Cerebellar cortex (tissue), 1 donor: ENCODE results near the gene CCDC178.

ENCODE experiments used
- DNase-seq: peaks from one replicate; pipeline ENCODE4 v3.0.0-alpha.2; 2015; ENCODE audit warnings: low spot score

CCDC178 gene

DNA sequence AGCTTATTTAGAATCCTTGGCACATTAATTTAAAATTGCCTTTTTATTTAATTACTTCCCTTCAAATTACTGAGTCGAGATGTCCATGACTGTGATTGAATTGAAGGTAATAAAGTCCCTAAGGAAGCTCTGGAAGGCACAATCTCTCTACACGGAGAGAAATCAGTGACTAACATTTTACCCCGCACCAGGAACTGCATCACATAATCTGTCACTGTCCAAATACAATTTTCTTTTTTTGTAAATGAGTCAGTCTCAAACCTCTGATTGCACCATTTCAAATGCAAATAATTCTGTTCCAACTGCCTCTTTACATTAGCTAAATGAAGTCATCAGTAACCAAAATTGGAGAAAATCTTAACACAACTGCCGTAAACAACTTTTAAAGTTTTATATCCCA lies 311.9 kb downstream of the CCDC178 start:
- DNase-seq = no peak

DNA sequence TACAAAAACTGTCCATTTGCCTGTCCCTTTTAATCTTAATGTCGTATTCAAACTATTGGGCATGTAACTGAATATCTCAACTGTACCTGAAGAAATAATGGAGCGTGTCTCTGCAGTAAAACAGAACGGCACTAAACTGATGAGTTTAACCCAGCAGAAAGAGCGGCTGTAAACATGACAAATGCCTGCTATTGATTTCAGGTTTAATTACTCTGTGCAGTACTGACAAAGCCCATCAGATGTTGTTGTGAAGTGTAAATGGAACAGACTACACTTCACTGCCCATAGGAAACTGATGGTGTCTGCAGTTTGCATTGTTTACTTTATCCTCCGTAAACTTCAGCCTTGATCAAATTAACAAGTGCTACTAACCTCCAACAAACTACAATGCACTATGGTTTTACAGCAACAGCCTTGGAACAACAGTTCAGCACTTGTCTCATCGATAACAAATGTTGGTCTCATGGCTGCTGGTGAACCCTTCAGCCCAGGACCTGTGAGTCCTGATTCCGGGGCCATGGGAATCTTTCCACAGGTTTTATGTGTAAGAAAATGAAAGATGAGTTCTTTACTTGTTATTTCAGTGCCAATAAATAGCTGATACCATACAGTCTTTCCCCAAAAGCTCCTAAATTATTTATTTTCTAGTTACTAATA lies 316.5 kb downstream of the CCDC178 start:
- DNase-seq = no peak

DNA sequence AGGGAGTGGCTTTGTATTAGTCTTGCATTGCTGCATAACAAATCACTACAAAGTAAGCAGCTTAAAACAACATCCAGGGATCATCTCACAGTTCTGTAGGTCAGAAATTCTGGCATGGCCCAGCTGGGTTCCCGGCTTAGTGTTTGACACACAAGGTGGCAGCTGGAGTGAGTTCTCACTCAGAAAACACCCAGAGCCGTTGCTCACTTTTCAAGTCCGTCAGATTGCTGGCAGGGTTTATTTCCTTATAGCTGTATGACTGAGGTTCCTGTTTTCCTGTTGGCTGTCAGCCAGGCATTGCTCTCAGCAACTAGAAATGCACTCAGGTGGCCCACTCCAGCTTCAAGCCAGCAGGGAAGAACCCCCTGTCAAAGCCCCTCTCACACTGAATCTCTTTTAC lies 324.1 kb downstream of the CCDC178 start:
- DNase-seq = no peak

DNA sequence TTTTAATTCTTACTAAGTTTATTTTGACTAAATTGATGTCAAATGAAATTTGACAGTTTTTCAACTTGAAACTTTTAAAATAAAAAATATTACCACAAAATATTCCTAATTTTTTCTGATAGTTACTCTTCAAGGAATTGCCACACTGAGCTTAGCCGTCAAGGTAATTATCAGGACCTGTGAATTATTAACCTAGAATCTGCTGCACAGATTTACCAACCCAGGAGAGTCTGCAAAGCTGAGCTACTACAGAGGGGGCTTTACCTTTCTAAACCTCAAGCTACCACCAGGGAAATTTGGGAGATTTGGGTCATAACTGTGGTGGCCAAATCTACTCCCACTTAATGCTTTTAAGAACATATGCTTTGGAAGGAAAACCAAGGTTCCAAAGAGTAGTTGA lies 324.6 kb downstream of the CCDC178 start:
- no peak for DNase-seq

DNA sequence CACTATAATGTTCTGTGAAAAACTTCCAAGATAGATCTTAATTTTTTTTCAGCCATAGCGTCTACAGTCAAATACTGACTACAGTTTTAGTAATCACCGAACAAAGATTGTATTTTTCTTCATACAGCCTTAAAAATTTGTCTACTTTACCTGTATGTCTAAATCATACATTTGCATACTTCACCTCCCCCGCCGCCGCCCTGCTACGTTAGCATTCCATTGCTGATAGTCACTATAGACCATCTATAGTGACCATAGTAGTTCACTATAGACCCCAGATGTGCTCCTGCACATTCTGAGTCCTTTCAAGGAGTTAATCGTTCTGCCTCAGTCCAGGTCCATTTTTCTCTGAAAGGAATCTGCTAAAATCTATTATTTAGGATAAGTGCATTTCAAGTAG lies 325.0 kb downstream of the CCDC178 start:
- DNase-seq = no peak

DNA sequence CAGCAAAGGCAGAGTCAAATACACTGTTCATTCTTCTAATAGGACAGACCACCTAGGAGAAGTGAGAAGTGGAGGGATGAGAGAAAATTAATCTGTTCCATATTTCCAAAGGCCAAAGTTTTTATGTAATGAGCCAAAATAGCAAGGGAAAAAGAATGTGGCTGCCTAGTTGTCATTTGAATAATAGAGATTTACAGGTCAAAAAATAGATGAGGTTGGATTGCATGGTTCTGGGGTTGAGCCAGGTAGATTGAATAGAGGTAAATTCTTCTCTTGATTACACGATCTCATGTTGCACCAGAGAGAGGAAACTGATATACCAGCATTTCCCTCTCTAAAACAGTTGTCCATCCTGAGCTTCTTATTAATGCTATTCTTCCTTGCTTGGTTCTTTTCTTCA lies 325.8 kb downstream of the CCDC178 start:
- no peak for DNase-seq

DNA sequence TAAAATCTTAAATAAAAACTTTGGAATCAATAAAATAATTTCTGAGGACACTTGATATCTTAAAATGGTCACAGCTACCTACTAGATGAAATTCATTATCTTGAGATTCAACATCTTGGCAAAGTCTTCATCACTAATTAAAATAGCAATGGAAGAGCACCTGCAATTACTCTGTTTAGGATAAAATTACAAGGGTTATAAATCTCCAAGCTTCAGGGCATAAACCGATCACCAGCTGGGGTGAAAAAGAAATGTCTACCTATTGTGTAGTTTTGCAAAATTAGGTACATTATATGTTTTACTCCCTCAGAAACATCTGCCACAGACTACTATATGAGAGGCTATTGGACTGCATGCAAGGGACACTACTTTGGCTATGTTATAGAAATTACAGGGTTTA lies 327.1 kb downstream of the CCDC178 start:
- no peak for DNase-seq

DNA sequence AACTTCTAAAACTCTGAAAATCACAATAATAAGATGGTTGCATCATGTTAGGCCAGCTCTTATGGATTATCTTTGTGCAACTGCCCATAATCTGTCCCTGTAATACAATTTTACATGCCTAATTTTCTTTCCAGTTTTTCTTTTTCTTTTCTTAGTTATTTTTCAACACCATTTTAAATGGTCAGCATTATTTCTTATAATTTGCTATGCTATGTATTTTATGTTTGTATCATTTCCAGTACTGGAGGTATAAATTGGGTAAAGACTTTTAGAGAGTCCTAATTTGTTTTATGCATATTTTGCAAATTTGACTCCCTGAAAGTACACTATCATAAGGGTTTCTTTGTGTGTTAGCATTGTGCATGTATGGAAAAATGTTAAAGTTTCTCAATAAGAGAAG lies 333.0 kb downstream of the CCDC178 start:
- DNase-seq = no peak

DNA sequence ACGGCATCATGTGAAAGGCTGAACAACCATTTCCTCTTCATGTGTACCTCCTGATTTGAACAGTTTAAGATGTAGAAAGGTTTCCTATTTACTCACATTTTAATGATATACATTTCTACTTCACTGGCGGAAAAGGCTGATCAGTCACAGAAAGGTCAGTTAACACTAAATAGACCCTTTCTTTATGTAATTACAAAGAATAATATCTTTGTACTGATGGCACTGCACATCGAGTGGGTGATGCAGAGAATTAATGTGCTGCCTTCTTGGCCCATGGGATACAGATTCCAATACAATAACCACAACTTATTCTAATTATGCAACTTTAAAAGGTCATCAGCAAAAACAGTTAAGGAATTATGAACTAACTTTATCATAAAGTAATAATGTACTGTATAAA lies 339.2 kb downstream of the CCDC178 start:
- no peak for DNase-seq

DNA sequence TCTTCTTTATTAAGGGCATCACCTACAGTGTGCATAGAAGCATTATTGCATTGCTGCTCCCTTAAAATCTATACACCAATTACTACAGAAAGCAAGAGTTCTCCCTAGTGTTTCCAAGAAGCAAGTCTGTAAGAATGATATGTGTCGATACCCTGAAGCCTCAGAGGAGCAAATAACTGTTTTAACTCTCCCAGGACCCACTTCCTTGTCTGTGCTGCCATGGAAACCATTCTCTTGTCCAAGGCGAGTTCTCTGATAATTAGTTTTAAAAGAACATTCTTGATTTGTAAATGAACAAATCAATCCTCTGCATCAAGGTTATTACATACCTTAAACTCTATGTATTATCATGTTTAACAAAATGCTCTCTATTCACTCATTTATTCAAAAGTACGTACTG lies 340.9 kb downstream of the CCDC178 start:
- DNase-seq = no peak

DNA sequence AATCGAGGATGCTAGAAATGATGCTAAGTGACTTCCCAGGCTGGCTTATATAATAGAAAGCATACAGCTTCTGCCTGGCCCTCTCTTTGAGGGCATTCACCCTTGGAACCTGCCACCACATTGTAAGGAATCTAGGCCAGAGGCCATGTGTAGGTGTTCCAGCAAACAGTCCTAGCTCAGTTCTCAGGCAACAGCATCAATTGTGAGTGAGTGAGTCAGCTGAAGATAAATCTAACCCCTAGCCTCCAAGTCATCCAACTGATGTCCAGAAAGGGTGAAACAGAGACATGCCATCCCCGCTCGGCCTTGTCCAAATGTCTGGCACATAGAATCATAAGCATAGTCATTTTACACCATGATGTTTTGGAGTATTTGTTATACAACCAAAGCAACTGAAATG lies 343.4 kb downstream of the CCDC178 start:
- no peak for DNase-seq

DNA sequence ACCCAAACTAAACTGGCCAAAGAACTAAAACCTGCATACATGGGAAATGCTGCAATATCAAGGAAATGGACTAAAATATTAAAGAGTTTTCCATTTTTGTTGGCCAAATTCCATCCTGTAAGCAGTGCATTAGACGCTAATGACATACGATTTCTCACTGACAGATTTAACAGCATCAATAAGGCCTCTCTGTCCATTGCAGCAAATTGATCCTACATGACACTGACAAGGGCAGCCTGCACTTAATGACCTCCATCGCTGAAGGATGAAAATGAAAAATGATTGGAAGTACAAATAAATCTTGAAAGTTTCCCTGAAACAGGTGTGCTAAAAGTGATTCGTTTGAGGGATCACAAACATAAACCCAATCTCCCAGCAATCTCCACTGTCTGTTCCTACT lies 350.1 kb downstream of the CCDC178 start:
- DNase-seq = no peak

DNA sequence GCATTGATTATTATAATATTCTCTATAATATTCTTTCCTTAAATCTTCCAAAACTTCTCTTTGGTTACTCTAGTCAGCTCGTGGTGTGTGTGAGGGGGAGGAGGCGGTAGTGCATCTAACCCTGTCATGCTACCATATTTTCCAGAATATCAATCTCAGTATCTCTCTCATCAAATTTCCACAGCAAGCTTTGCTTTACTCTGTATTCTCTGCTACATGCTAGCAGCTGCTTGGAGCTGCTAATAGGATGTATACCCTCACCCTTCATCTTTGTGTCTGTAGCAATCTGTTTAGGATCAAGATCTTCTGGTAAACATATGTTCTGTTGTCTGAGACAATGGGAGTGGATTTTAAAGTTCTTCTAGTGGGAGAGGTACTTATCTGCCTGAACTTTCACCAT lies 363.9 kb downstream of the CCDC178 start:
- no peak for DNase-seq

DNA sequence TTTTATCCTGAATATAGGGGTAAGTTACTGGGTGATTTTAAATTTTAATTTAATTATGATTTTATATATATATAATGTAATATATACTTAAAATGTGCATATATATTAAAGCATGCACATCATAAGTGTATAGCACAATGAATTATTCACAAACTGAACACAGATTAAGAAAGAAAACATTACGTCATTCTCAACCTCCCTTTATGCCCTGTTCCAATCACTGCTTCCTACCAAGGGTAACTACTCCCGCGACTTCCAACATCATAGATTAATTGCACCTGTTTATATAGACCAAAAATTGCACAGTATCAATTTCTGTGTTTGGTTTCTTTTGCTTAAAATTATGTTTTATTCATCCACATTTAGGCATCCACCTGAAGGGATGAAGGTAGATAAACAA lies 366.4 kb downstream of the CCDC178 start:
- DNase-seq = no peak

DNA sequence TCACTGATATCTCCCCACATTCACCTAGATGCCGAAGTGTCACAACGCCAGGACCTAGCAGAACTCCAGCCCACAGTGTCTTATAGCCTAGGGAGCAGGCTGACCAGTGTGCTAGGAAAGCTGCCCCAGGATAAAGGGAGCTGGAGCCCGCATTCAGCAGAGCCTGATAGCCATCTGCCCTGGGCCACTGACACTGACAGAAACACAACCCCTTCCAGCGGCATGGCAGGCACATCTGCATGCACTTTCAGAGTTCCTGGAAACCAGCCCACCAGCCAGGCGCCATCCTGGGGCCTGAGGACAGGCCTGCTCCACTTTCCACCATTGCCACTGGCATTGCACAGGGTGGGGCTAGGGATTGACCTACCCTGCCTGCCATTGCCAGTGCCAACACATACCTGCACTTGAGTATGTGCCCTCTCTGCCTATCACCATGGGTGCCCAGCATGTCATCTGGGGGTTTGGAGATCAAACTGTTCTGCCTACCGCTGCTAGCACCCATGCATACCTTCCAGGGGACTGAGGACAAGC lies 377.6 kb downstream of the CCDC178 start:
- no peak for DNase-seq

DNA sequence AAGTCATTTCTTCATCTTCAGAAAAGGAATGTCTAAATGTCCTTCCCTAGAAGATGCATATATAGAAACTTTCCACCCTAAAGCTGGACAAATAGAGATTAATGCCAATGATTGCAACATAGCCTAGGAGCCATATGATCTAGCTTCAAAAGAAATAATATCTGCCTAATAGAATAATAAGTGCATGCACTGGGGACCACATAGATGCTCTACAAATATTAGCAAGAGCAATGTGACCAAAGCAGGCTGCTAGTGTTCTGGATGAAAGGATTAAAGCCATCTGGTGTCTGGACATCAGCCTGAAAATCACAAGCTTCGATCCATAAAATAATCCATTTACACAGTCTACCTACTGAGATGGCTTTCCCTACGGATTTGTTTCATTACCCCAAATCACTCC lies 387.6 kb downstream of the CCDC178 start:
- DNase-seq = no peak

DNA sequence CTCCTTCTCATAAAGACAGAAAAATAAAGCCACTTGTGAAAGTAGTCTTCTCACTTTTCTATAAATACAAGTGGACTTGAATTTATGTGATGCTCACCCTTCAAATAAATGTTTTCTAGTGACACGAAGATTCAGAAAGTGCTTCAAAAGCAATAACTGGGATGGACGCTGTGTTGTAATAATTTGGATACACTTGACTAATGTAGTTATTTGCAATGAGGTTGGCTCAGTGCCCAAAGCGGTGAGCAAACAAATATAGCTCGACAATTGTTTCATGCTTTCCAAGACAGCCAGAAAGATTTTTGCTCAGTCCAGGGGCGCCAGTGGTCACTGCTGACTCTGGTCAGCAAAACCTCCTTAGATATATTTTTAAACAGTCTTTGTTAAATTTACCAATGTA lies 389.1 kb downstream of the CCDC178 start:
- no peak for DNase-seq

DNA sequence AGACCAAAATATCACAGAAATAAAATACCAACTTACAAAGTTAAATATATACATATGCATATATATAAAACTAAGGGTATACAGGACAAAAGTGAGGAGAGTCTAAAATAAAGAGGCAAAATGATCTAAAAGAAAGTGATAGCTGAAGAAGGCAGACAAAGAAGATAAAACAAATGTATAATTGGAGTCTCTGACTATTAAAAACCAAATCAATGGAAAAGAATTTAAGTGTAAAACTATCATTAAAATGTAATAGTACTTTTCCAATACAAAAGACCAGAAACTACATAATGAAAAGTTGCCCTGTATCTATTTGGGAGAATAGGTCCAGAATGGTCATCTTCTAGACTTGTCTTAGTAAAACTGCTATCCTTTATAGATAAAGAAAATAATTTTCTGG lies 400.3 kb downstream of the CCDC178 start:
- DNase-seq = no peak

DNA sequence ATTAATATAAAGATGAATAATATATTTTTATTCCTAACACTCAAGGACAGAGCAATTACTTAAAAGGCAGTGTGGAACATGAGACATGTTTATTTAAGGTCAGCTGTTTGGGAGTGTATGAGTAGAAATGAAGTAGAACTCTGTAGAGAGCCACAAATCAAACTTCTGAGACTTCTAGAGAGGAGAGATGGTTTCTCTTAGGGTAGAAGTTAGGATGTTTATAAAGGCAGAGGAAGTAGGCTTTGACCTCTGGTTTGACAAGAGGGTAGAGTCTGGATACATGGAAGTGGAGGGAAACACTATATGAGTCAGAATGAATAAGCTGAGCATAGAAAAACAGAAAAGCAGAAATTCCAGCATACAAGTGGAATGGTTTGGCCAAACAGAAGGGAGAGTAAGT lies 405.6 kb downstream of the CCDC178 start:
- no peak for DNase-seq

DNA sequence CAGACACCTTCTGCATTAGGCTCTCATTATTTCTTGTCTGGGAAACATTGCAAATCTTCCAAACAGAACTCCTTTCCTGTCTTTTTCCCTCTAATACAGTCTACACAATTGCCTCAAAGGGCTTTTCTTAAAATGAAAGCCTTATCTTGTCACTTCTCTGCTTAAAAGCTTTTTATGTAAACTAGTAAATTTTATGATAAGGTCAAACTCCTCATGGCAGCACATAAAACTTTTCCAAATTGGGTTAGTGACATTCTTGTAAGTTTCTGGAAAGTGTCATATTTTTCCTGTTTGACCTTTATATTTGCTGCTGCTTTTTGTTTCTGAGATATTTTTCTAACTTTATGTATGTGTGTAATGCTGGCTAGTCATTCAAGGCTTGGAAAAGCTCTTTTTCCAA lies 406.3 kb downstream of the CCDC178 start:
- DNase-seq = no peak

DNA sequence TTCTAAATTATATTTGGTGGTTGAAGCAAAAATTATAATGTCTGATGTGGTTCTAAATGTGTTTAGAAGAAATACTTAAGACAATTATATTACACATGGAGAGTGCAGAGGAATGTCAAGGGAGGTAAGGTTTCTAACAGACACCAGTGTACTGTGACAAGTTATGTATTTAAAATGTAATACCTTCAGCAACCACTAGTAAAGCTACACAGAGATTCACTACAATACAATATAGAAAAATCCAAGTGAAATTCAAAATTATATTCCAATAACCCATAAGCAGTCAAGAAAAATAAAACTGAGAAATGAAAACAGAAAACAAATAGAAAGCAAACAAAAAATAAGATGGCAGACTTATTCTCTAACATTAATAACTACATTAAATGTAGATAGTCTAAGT lies 418.2 kb downstream of the CCDC178 start:
- DNase-seq = no peak

DNA sequence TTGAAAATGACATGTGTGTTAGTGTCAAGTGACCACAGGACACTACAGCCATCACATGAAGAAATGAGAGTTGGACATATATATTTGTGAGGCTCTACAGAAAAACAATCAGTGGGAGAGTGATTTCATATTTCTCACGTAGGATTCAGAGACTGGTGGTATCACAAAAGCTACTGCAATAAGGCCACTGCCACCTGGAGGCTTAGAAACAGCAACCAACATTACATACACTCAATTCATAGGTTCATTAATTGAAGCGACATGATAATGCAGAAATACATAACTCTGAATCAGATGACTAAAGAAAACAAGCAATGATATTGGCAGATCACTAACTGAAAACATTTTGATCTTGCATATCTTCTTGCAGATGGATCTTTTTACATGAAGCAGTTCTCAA lies 419.6 kb downstream of the CCDC178 start:
- no peak for DNase-seq

DNA sequence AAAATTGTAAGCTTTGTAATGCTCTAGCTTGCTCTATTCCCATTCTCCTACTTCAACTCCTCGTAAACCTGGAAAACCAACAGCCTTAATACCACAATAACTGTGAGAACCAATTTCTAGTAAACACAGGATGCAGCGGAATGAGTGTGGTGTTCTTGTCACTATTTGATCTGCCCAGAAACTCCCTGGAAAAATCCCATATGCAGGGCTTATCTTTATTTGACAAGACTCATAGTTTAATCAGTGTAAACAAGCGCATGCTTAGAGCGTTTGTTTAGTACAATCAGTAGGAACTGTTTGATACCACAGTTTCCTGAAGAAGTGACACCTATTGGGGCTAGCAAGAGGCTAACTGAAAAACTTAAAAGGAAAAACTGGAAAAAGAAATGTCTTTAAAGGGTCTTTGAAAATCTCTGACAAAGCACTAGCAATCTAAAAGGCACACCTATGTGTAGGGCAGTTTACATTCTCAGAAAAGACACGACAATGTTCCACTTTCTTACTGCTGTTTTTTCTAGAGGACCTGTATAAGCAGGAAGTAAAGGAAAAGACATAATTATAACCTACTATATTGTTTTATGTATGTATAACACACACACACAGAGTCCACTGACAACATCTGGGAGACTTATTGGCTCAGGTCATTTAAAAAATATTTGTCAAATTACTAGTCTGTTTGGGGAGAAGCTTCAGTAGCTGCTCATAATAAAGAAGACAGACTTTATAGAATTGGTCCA lies 426.3 kb downstream of the CCDC178 start:
- DNase-seq = no peak

DNA sequence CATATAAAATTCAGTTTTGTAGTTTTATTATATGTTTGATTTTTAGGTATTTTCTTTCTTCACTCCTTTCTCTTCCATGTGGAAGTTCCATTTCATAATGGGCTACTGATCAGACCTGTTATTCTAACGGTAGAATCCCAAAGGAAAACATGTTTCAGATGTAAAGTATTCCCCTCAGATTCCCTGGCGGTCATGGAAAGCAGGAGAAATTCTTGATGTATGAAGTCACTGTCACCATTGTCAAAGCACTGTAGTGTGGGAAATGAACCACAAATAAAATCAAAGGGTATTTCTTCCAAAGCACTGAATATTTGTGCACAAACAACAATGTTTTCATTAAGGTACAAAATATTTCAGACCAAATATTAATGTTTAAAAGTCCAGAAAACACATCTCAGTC lies 430.4 kb downstream of the CCDC178 start:
- DNase-seq = no peak
